Ectodermal cell (in vitro differentiated cells): ENCODE measurements around the gene TRIO.
"Not testable (repeated sequence)": the region's sequence is repeated elsewhere in the genome, so short reads cannot be mapped to it uniquely, and the experiment has no call there.

Experiments used
- H3K27ac ChIP-seq: 2 replicates; pipeline ENCODE4 v1.7.0; 2013; ENCODE audit warnings: mild to moderate bottlenecking, low read depth, low read length; ENCODE audit not compliant: insufficient read depth, poor library complexity, severe bottlenecking
- H3K27me3 ChIP-seq: 2 replicates; pipeline ENCODE4 v1.7.0; 2013; ENCODE audit warnings: mild to moderate bottlenecking, low read length; ENCODE audit not compliant: insufficient read depth, control insufficient read depth, poor library complexity, severe bottlenecking
- H3K36me3 ChIP-seq: one replicate; pipeline ENCODE4 v1.7.0; 2013; ENCODE audit warnings: low read length; ENCODE audit not compliant: control insufficient read depth, insufficient read depth
- H3K4me1 ChIP-seq: one replicate; pipeline ENCODE4 v1.7.0; 2013; ENCODE audit warnings: low read length; ENCODE audit not compliant: control insufficient read depth, insufficient read depth
- H3K4me3 ChIP-seq: 2 replicates; pipeline ENCODE4 v1.7.0; 2013; ENCODE audit warnings: low read depth, low read length, control low read depth; ENCODE audit not compliant: insufficient read depth
- H3K9me3 ChIP-seq: 2 replicates; pipeline ENCODE4 v1.7.0; 2013; ENCODE audit warnings: mild to moderate bottlenecking, low read length, moderate library complexity; ENCODE audit not compliant: control insufficient read depth
- WGBS, 2 experiments: methylation state at CpG; one replicate each; pipeline ENCODE4 v1.1.7; 2013; ENCODE audit warnings: missing lambda C conversion rate in 2 of 2; 5-methylcytosine and 5-hydroxymethylcytosine counted together

TRIO gene

GRCh38 chr5:14424011-14424685 lies 281.0 kb downstream of the TRIO start:
- Histone ChIP-seq H3K36me3 (peaks cover 7% of the 10 kb centered on the region), H3K4me3 (no peak overlapping the region), H3K27ac (no peak overlapping the region), H3K27me3 (no peaks in the 10 kb centered on the region), H3K4me1 (peaks cover 22% of the 10 kb centered on the region), H3K9me3 (no peaks in the 10 kb centered on the region)
- WGBS, 2 experiments, result 94 to 96% methylated on average over 7 of the region's 7 CpGs

- no peaks in the 10 kb centered on the region for H3K36me3 ChIP-seq
- no peak overlapping the region for H3K27ac ChIP-seq
- 46 to 51% methylated on average over 6 to 7 of the region's 7 CpGs for WGBS, 2 experiments
Observed at GRCh38 chr5:14425559-14425958, 282.4 kb downstream of the TRIO start.

GRCh38 chr5:14426521-14426920 lies 283.4 kb downstream of the TRIO start:
- peaks cover 22% of the 10 kb centered on the region for H3K4me1 ChIP-seq
- no peaks in the 10 kb centered on the region for H3K36me3 ChIP-seq
- no peak overlapping the region for H3K27ac ChIP-seq
- no peak overlapping the region for H3K4me3 ChIP-seq
- H3K27me3 ChIP-seq, result no peaks in the 10 kb centered on the region
- 70 to 79% methylated on average over 9 to 10 of the region's 10 CpGs for WGBS, 2 experiments
- no peaks in the 10 kb centered on the region for H3K9me3 ChIP-seq

More at GRCh38 chr5:14425559-14425958, 282.4 kb downstream of the TRIO start:
- H3K4me3 ChIP-seq, result no peak overlapping the region
- no peaks in the 10 kb centered on the region for H3K27me3 ChIP-seq
- peaks cover 22% of the 10 kb centered on the region for H3K4me1 ChIP-seq
- no peaks in the 10 kb centered on the region for H3K9me3 ChIP-seq

DNA sequence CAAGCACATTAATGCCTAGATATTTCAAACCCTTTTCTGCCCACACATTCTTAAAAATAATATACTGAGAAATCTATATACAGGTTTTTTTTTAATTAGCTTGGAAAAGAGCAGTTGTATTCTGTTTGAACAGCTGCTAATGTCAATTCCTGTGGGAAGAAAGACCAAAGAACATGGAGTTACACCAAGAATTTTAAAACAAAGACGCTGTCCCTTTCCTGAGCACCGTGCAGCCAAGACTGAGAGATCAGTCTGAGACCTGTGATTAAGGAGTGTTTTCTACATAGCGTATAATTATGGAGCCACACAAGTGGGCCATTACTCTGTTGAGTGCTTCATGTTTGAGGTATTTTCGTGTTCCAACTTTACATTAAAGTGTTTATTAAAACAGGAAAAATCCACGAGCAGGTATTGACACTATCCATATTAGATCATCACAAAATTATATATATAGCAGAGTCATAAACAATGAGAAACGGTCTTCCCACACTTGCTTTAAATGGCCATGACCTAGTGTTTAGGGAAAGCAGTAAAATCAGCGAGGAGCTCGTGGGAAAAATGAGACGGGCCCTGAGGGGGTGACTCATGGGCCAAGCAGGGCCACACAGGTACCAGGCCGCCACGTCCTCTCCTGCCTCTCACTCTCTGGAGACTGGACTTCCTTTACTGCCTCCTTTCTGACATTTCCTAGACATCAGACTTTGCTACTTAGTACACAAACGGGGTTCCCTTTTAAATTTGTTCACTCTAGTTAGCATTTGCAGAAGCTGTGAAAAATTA lies 285.4 kb downstream of the TRIO start:
- Histone ChIP-seq H3K4me3 (no peak overlapping the region), H3K27ac (no peak overlapping the region), H3K27me3 (no peaks in the 10 kb centered on the region), H3K9me3 (no peaks in the 10 kb centered on the region), H3K36me3 (no peaks in the 10 kb centered on the region), H3K4me1 (peaks cover 28% of the 10 kb centered on the region)
- 94 to 96% methylated on average over 11 to 12 of the region's 12 CpGs for WGBS, 2 experiments

- no peaks in the 10 kb centered on the region for H3K36me3 ChIP-seq
Observed at GRCh38 chr5:14429101-14430050, 286.2 kb downstream of the TRIO start.

DNA sequence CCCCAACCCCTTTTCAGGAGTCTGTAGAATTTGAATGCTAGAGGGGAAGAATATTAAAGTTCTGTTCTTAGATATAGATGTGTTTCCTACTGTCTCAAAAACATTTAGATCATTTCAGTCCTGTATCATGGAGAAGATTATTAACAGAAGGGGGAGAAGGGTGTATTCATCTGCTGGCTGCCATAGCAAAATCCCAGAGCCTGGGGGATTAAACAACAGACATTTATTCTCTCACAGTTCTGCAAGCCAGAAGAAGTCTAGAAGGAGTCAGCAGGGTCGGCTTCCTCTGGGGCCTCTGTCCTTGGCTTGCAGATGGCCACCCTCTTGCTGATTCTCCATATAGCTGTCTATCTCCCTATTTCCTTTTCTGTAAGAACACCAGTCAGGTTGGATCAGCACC lies 288.4 kb downstream of the TRIO start:
- H3K36me3 ChIP-seq, result peaks cover 4% of the 10 kb centered on the region
- peaks cover 8% of the 10 kb centered on the region for H3K4me1 ChIP-seq
- no peaks in the 10 kb centered on the region for H3K9me3 ChIP-seq
- H3K4me3 ChIP-seq, result no peak overlapping the region
- WGBS, 2 experiments, result 91 to 92% methylated on average over 1 of the region's 1 CpG
- no peaks in the 10 kb centered on the region for H3K27me3 ChIP-seq
- H3K27ac ChIP-seq, result no peak overlapping the region

More at GRCh38 chr5:14429101-14430050, 286.2 kb downstream of the TRIO start:
- no peaks in the 10 kb centered on the region for H3K9me3 ChIP-seq
- no peak overlapping the region for H3K27ac ChIP-seq
- peaks cover 28% of the 10 kb centered on the region for H3K4me1 ChIP-seq
- WGBS, 2 experiments, result 96 to 97% methylated on average over 10 to 12 of the region's 13 CpGs
- no peaks in the 10 kb centered on the region for H3K27me3 ChIP-seq
- H3K4me3 ChIP-seq, result no peak overlapping the region

DNA sequence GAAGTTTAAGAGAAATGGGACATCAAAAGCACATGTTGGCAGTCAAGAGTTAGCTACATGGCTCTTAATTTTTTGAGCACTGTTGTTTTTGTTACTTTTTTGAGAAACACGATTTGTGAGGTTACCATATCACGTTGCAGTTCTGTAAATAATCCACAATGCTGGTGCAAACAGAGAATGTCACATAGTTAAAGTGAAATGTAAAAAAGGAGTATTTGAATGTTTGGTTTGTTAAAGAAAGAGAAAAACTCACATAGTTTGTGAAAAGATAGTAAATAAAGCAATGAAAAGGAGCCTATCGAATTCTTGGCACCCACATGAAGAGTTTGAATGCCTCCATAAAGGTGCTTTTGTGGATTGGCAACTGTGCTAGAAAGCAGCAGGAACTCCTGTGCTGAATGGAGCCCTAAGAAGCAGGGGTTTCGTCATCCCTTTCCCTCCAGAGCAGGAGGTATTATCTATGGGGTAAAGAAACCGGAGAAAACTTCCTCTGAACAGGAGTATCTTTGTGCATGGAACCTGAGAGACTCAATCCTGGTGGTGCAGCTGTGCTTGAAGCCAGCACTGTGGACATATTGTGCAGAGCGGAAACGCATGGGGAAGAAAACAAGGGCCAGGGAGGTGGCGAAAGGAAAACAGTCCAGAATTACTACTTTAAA lies 289.9 kb downstream of the TRIO start:
- peaks cover 6% of the 10 kb centered on the region for H3K4me1 ChIP-seq
- WGBS, 2 experiments, result 62% methylated on average over 8 of the region's 8 CpGs
- H3K4me3 ChIP-seq, result no peak overlapping the region
- H3K9me3 ChIP-seq, result no peaks in the 10 kb centered on the region
- H3K27ac ChIP-seq, result no peak overlapping the region
- H3K36me3 ChIP-seq, result peaks cover 4% of the 10 kb centered on the region
- H3K27me3 ChIP-seq, result no peaks in the 10 kb centered on the region

DNA sequence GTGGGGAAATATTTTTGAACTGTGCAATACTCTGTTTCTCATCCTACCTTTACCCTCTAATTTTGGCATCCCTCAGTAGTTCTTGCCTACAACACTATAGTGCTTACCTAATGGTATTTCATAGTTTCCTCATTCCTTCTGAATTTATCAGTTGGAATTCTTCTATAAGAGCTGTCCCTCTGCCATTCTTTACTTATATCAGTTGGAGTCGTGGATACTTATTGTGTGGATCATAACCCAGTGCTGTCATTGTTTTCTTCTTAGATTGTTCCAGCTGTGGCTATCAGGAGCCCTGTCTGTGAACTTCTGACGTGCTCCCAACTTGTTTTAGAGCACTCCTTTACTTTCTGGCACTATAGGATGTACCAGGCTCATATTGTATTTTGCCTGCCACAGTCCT lies 292.3 kb downstream of the TRIO start:
- Histone ChIP-seq H3K27me3 (no peaks in the 10 kb centered on the region), H3K36me3 (peaks cover 4% of the 10 kb centered on the region), H3K4me3 (no peak overlapping the region), H3K4me1 (peaks cover 12% of the 10 kb centered on the region), H3K27ac (no peak overlapping the region), H3K9me3 (no peaks in the 10 kb centered on the region)
- 95 to 96% methylated on average over 2 of the region's 2 CpGs for WGBS, 2 experiments

GRCh38 chr5:14436122-14436521 lies 293.0 kb downstream of the TRIO start:
- H3K27ac ChIP-seq, H3K27me3 ChIP-seq, H3K9me3 ChIP-seq, H3K4me3 ChIP-seq, H3K36me3 ChIP-seq: not testable (repeated sequence)
- peaks cover 16% of the 10 kb centered on the region for H3K4me1 ChIP-seq
- WGBS, 2 experiments, result 94% methylated on average over 5 of the region's 5 CpGs
